CD4-positive, alpha-beta T cell (primary cell): ENCODE results near the gene ADCY4. TPM values are rescaled to one million over a fixed set of nuclear protein-coding genes. Genes with fewer than 3 reads are reported as not detected.

Source experiments
- ATAC-seq: fragments of 200-7000 bp; cut with Tn5 transposase; one replicate; pipeline ENCODE4 v1.10.0; 2022; ENCODE audit warnings: mild to moderate bottlenecking; ENCODE audit not compliant: poor library complexity
- CTCF ChIA-PET: fragments of 350-600 bp; sonication (Branson Sonifier 250); formaldehyde crosslinking; loops from one replicate; lab custom pipeline; 2021; ENCODE audit warnings: antibody characterized with exemption, inconsistent platforms; lab: Charles Lee
- POLR2A ChIA-PET: fragments of 350-600 bp; sonication (Branson Sonifier 250); formaldehyde crosslinking; loops from one replicate; lab custom pipeline; 2021; ENCODE audit warnings: antibody characterized with exemption, inconsistent platforms; lab: Charles Lee
- DNase-seq, 14 experiments: peaks; one replicate each; pipeline ENCODE4 v3.0.0-alpha.2; 2013 to 2020; ENCODE audit warnings: mixed read lengths in 2 of 14
- H3K27ac ChIP-seq, 2 donors: one replicate each; pipeline versions ENCODE4 v1.5.1 to v1.7.0; 2013; ENCODE audit warnings: low read length in 2 of 2, low read depth in 1 of 2, mild to moderate bottlenecking in 1 of 2
- H3K27me3 ChIP-seq, 2 experiments: 1 replicate in 1 of 2; 2 replicates in 1 of 2; pipeline versions ENCODE4 v1.6.1 to v1.7.0; 2013; ENCODE audit warnings: low read length in 2 of 2, control low read depth in 1 of 2, mild to moderate bottlenecking in 1 of 2, moderate library complexity in 1 of 2; ENCODE audit not compliant: insufficient read depth in 2 of 2, control insufficient read depth in 1 of 2
- H3K36me3 ChIP-seq: one replicate; pipeline ENCODE4 v1.6.1; 2013; ENCODE audit warnings: low read length, control low read depth; ENCODE audit not compliant: insufficient read depth
- H3K4me1 ChIP-seq: one replicate; pipeline ENCODE4 v1.6.1; 2013; ENCODE audit warnings: low read length, control low read depth; ENCODE audit not compliant: insufficient read depth
- H3K4me3 ChIP-seq: one replicate; pipeline ENCODE4 v1.5.1; 2013; ENCODE audit warnings: mild to moderate bottlenecking, low read length, moderate library complexity
- H3K9me3 ChIP-seq, 2 experiments: 1 replicate in 1 of 2; 2 replicates in 1 of 2; pipeline versions ENCODE4 v1.6.1 to v1.7.0; 2013; ENCODE audit warnings: low read length in 2 of 2, mild to moderate bottlenecking in 2 of 2, control low read depth in 1 of 2, moderate library complexity in 1 of 2; ENCODE audit not compliant: control insufficient read depth in 1 of 2, insufficient read depth in 1 of 2
- H3K27ac Mint-ChIP-seq: one replicate; pipeline ENCODE4 v1.8.0; 2020; ENCODE audit warnings: mixed read lengths
- H3K27me3 Mint-ChIP-seq: one replicate; pipeline ENCODE4 v1.8.0; 2021; ENCODE audit warnings: mixed read lengths
- H3K36me3 Mint-ChIP-seq: one replicate; pipeline ENCODE4 v1.8.0; 2021; ENCODE audit warnings: low read depth, mixed read lengths
- H3K4me1 Mint-ChIP-seq: one replicate; pipeline ENCODE4 v1.8.0; 2021; ENCODE audit warnings: low read depth, mixed read lengths
- H3K4me3 Mint-ChIP-seq: one replicate; pipeline ENCODE4 v1.8.0; 2020; ENCODE audit warnings: mild to moderate bottlenecking, mixed read lengths
- H3K9me3 Mint-ChIP-seq: one replicate; pipeline ENCODE4 v1.8.0; 2020; ENCODE audit warnings: mixed read lengths
- intact Hi-C, 2 experiments: fragments of 100-400 bp; cut with DNase I in 1 of 2; cut with micrococcal nuclease in 1 of 2; formaldehyde crosslinking; loops; one replicate each; pipeline versions ENCODE4 v1.15.1 to v1.9.0; 2023 to 2025; cut with DNase I, micrococcal nuclease
- total RNA-seq, 174 experiments: library from RNA in 2 of 174; stranded (reverse) in 2 of 174; gene quantifications; one replicate each; pipeline ENCODE4 v1.2.3 and lab custom pipeline; 2021 to 2026
- TF ChIP-seq, protein P1 (sequence below): fragments of 200-600 bp; IDR thresholded peaks from one replicate; pipeline ENCODE4 v1.8.0; 2022; ENCODE audit warnings: antibody characterized with exemption, mild to moderate bottlenecking

The ADCY4 gene
- total RNA-seq, 2 experiments from 2014 or later, result 4.7 to 5.9 TPM

DNA sequence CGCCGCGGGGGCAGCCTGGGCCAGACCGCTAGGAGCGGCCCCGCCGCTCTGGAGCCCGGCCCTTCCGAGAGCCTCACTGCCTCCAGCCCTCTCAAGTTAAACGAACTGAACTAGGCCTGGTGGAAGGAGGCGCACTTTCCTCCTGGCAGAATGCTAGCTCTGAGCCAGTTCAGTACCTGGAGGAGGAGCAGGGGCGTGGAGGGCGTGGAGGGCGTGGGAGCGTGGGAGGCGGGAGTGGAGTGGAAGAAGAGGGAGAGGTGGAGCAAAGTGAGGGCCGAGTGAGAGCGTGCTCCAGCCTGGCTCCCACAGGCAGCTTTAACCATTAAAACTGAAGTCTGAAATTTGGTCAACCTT lies 18.3 kb downstream of the ADCY4 start:
- Histone ChIP-seq H3K4me1 (peaks cover 51% of the 10 kb centered on the region), H3K4me3 (no peak overlapping the region), H3K36me3 (peaks cover 7% of the 10 kb centered on the region), H3K9me3 (no peaks in the 10 kb centered on the region), H3K27ac (no peak overlapping the region), H3K27me3 (no peaks in the 10 kb centered on the region)
- ChIA-PET POLR2A (no interaction called here), CTCF (no interaction called here)
- Mint-ChIP-seq H3K36me3 (no peaks in the 10 kb centered on the region), H3K4me1 (peaks cover 49% of the 10 kb centered on the region), H3K27me3 (peaks cover 6% of the 10 kb centered on the region), H3K4me3 (no peak overlapping the region), H3K9me3 (no peaks in the 10 kb centered on the region), H3K27ac (no peak overlapping the region)
- DNase-seq (no peak), ATAC-seq (no peak)
- intact Hi-C loops, result no loop called here
- TF ChIP-seq, protein P1, sequence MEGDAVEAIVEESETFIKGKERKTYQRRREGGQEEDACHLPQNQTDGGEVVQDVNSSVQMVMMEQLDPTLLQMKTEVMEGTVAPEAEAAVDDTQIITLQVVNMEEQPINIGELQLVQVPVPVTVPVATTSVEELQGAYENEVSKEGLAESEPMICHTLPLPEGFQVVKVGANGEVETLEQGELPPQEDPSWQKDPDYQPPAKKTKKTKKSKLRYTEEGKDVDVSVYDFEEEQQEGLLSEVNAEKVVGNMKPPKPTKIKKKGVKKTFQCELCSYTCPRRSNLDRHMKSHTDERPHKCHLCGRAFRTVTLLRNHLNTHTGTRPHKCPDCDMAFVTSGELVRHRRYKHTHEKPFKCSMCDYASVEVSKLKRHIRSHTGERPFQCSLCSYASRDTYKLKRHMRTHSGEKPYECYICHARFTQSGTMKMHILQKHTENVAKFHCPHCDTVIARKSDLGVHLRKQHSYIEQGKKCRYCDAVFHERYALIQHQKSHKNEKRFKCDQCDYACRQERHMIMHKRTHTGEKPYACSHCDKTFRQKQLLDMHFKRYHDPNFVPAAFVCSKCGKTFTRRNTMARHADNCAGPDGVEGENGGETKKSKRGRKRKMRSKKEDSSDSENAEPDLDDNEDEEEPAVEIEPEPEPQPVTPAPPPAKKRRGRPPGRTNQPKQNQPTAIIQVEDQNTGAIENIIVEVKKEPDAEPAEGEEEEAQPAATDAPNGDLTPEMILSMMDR, result no peak

DNA sequence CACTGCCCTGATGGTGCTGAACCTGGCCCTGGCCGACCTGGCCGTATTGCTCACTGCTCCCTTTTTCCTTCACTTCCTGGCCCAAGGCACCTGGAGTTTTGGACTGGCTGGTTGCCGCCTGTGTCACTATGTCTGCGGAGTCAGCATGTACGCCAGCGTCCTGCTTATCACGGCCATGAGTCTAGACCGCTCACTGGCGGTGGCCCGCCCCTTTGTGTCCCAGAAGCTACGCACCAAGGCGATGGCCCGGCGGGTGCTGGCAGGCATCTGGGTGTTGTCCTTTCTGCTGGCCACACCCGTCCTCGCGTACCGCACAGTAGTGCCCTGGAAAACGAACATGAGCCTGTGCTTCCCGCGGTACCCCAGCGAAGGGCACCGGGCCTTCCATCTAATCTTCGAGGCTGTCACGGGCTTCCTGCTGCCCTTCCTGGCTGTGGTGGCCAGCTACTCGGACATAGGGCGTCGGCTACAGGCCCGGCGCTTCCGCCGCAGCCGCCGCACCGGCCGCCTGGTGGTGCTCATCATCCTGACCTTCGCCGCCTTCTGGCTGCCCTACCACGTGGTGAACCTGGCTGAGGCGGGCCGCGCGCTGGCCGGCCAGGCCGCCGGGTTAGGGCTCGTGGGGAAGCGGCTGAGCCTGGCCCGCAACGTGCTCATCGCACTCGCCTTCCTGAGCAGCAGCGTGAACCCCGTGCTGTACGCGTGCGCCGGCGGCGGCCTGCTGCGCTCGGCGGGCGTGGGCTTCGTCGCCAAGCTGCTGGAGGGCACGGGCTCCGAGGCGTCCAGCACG lies 18.9 kb downstream of the ADCY4 start:
- ATAC-seq (no peak), DNase-seq (no peak)
- Histone ChIP-seq H3K27ac (no peak overlapping the region), H3K4me3 (no peak overlapping the region), H3K27me3 (no peaks in the 10 kb centered on the region), H3K4me1 (peaks cover 55% of the 10 kb centered on the region), H3K9me3 (no peaks in the 10 kb centered on the region), H3K36me3 (peaks cover 7% of the 10 kb centered on the region)
- TF ChIP-seq, protein P1, result no peak
- Mint-ChIP-seq H3K4me3 (peak overlapping the region; percentile 38), H3K9me3 (no peaks in the 10 kb centered on the region), H3K27me3 (peaks cover 6% of the 10 kb centered on the region), H3K36me3 (no peaks in the 10 kb centered on the region), H3K4me1 (peaks cover 52% of the 10 kb centered on the region), H3K27ac (peak overlapping the region; percentile 76)
- CTCF ChIA-PET, result no interaction called here
- intact Hi-C loops, result no loop called here
- POLR2A ChIA-PET, result no interaction called here

DNA sequence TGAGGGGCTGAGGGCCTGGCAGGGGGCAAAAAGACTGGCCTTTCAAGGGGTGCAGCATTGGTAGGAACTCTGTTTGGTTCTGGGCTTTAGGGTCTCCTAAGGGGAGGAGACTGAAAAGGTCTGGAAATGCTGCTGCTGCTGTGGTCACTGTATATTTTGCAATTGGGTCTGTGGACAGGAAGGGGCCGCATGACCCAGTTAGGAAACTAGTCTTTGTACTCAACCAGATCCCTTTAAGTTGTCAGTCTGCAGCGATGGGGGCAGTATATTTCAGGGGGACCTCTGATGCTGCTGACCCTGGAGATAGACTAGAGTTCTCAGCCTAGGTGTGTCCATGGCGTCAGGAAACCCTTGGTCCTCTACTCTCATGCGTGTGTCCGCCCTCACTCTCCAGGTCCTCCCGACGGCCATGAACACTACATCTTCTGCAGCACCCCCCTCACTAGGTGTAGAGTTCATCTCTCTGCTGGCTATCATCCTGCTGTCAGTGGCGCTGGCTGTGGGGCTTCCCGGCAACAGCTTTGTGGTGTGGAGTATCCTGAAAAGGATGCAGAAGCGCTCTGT lies 19.5 kb downstream of the ADCY4 start:
- H3K27ac Mint-ChIP-seq, result peak overlapping the region; percentile 76
- H3K9me3 Mint-ChIP-seq, result no peaks in the 10 kb centered on the region
- Histone ChIP-seq H3K27me3 (no peaks in the 10 kb centered on the region), H3K27ac (peak overlapping the region in 1 of 2 donors; percentile 5), H3K9me3 (no peaks in the 10 kb centered on the region), H3K4me3 (no peak overlapping the region), H3K36me3 (peaks cover 7% of the 10 kb centered on the region), H3K4me1 (peaks cover 58% of the 10 kb centered on the region)
- DNase-seq, result no peak
- POLR2A ChIA-PET, result no interaction called here
- peaks cover 5% of the 10 kb centered on the region for H3K27me3 Mint-ChIP-seq
- CTCF ChIA-PET, result no interaction called here
- H3K4me3 Mint-ChIP-seq, result peak overlapping the region; percentile 38
- peaks cover 55% of the 10 kb centered on the region for H3K4me1 Mint-ChIP-seq
- intact Hi-C loops, result no loop called here
- TF ChIP-seq, protein P1, result no peak
- peaks cover 2% of the 10 kb centered on the region for H3K36me3 Mint-ChIP-seq
- no peak for ATAC-seq
